ENCODE measurements around the gene RILPL1.
A peak's percentile ranks its signal among the peaks of the same experiment; 100 is the strongest.
"Not testable (repeated sequence)": the region's sequence is repeated elsewhere in the genome, so short reads cannot be mapped to it uniquely, and the experiment has no call there.

The RILPL1 gene

DNA sequence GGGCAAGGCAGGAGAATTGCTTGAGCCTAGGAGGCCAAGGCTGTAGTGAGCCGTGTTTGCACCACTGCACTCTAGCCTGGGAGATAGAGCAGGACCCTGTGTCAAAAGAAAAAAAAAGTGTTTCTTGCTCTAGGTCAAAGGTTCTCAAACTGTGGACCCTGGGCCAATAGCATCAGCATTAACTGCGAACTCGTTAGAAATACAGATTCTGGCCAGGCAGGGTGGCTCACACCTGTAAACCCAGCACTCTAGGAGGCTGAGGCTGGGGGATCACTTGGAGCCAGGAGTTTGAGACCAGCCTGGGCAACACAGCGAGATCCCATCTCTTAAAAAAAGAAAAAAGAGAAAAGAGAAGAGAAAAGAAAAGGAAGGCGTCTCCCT is 97.9 kb downstream of the RILPL1 start:
- Histone ChIP-seq H2BK15ac (replicated peaks; ENCODE audit: low read depth) (no peak overlapping the region), H3K18ac (ENCODE audit: low read length) (no peak overlapping the region), H2BK120ac (ENCODE audit: low read depth, low read length) (no peak overlapping the region), H3K23ac (ENCODE audit: low read length) (no peak overlapping the region), H3K27me3 (ENCODE audit: insufficient read depth, low read length, poor library complexity) (no peaks in the 10 kb centered on the region), H4K5ac (ENCODE audit: low read length) (no peak overlapping the region), H2BK5ac (ENCODE audit: low read length) (no peak overlapping the region), H3K56ac (ENCODE audit: low read length) (peak overlapping the region; percentile 89), H3K79me2 (ENCODE audit: control insufficient read depth, insufficient read depth, low read length) (no peaks in the 10 kb centered on the region), H3K4me1 (ENCODE audit: control insufficient read depth, low read depth, low read length) (no peaks in the 10 kb centered on the region), H3K4ac (ENCODE audit: low read depth, low read length) (no peak overlapping the region), H3K27ac (ENCODE audit: low read depth, low read length) (no peak overlapping the region), H3K36me3 (ENCODE audit: control insufficient read depth, insufficient read depth, low read length) (no peaks in the 10 kb centered on the region), H3K4me3 (ENCODE audit: low read length) (no peak overlapping the region), H3K9ac (ENCODE audit: low read length) (peak overlapping the region; percentile 71), H2AK5ac (ENCODE audit: low read length) (no peak overlapping the region), H4K8ac (ENCODE audit: low read depth, low read length) (no peak overlapping the region), H3K4me2 (ENCODE audit: low read length) (peak overlapping the region; percentile 99), H3K79me1 (ENCODE audit: low read length) (no peaks in the 10 kb centered on the region)
- no peak for DNase-seq
- no CpG with 5 or more reads among the region's 5 CpGs for WGBS (ENCODE audit: extremely low coverage, insufficient coverage, low lambda C conversion rate)

DNA sequence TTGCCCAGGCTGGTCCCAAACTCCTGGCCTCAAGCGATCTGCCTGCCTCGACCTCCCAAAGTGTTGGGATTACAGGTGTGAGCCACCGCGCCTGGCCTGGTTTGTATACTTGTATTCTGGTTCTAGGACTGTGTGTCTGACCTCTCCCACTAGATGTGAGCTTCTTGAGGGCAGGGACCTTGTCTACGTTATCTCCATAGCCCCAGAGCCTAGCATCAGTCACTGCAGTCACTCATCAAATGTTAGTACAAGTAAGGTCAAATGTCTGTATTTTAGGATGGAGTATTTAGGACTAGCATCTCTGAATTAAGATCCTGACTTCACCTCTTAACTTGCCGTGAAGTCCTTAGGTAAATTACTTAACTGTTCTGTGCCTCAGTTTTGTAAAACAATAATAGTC is 99.9 kb downstream of the RILPL1 start:
- Histone ChIP-seq H3K4me1 (ENCODE audit: control insufficient read depth, low read depth, low read length) (no peaks in the 10 kb centered on the region), H3K4me3 (ENCODE audit: low read length) (no peak overlapping the region), H3K79me1 (ENCODE audit: low read length) (no peaks in the 10 kb centered on the region), H3K27me3 (ENCODE audit: insufficient read depth, low read length, poor library complexity) (no peaks in the 10 kb centered on the region), H3K56ac (ENCODE audit: low read length) (no peak overlapping the region), H2BK5ac (ENCODE audit: low read length) (no peak overlapping the region), H3K18ac (ENCODE audit: low read length) (no peak overlapping the region), H3K79me2 (ENCODE audit: control insufficient read depth, insufficient read depth, low read length) (no peaks in the 10 kb centered on the region), H3K27ac (ENCODE audit: low read depth, low read length) (no peak overlapping the region), H3K9ac (ENCODE audit: low read length) (no peak overlapping the region), H3K4me2 (ENCODE audit: low read length) (no peak overlapping the region), H3K23ac (ENCODE audit: low read length) (no peak overlapping the region), H2BK120ac (ENCODE audit: low read depth, low read length) (no peak overlapping the region), H2BK15ac (replicated peaks; ENCODE audit: low read depth) (no peak overlapping the region), H3K4ac (ENCODE audit: low read depth, low read length) (no peak overlapping the region), H3K36me3 (ENCODE audit: control insufficient read depth, insufficient read depth, low read length) (no peaks in the 10 kb centered on the region), H2AK5ac (ENCODE audit: low read length) (no peak overlapping the region), H4K8ac (ENCODE audit: low read depth, low read length) (no peak overlapping the region), H4K5ac (ENCODE audit: low read length) (no peak overlapping the region)
- WGBS (ENCODE audit: extremely low coverage, insufficient coverage, low lambda C conversion rate), result no CpG with 5 or more reads among the region's 6 CpGs
- DNase-seq, result no peak

DNA sequence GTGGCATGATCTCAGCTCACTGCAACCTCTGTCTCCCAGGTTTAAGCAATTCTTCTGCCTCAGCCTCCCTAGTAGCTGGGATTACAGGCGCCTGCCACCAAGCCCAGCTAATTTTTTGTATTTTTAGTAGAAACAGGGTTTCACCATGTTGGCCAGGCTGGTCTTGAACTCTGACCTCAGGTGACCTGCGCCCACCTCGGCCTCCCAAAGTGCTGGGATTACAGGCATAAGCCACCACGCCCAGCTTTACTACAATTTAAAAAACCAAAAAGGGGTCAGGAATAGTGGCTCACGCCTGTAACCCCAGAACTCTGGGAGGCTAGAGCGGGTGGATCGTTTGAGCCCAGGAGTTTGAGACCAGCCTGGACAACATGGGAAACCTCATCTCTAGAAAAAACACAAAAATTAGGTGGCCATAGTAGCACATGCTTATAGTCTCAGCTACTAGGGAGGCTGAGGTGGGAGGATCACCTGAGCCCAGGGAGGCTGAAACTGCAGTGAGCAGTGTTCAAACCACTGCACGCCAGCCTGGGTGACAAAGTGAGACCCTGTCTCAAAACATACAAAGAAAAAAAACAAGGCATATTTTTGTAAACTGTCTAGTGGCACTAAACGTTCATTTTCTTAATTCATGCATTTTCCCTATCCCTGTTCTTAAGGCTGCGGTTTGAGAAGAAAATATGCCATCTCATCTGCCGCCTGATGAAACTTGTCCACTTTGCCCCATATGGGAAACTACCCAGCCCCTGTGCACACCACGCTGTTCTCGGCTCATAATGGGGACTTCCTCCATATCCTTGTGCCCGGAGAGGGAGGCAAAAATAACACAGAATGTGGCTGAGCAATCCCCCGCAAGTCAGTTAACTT is 101.3 kb downstream of the RILPL1 start:
- not testable (repeated sequence) for H3K4me2 ChIP-seq (ENCODE audit: low read length); H3K18ac ChIP-seq (ENCODE audit: low read length); H3K23ac ChIP-seq (ENCODE audit: low read length); H3K27ac ChIP-seq (ENCODE audit: low read depth, low read length); H2BK5ac ChIP-seq (ENCODE audit: low read length); H2AK5ac ChIP-seq (ENCODE audit: low read length); H3K36me3 ChIP-seq (ENCODE audit: control insufficient read depth, insufficient read depth, low read length); H3K9ac ChIP-seq (ENCODE audit: low read length); H3K27me3 ChIP-seq (ENCODE audit: insufficient read depth, low read length, poor library complexity); H3K4ac ChIP-seq (ENCODE audit: low read depth, low read length); H3K79me1 ChIP-seq (ENCODE audit: low read length); H3K4me1 ChIP-seq (ENCODE audit: control insufficient read depth, low read depth, low read length); H4K8ac ChIP-seq (ENCODE audit: low read depth, low read length); H2BK120ac ChIP-seq (ENCODE audit: low read depth, low read length); H3K56ac ChIP-seq (ENCODE audit: low read length); H3K4me3 ChIP-seq (ENCODE audit: low read length); H4K5ac ChIP-seq (ENCODE audit: low read length); H3K79me2 ChIP-seq (ENCODE audit: control insufficient read depth, insufficient read depth, low read length); DNase-seq; H2BK15ac ChIP-seq (replicated peaks; ENCODE audit: low read depth)
- no CpG with 5 or more reads among the region's 15 CpGs for WGBS (ENCODE audit: extremely low coverage, insufficient coverage, low lambda C conversion rate)

DNA sequence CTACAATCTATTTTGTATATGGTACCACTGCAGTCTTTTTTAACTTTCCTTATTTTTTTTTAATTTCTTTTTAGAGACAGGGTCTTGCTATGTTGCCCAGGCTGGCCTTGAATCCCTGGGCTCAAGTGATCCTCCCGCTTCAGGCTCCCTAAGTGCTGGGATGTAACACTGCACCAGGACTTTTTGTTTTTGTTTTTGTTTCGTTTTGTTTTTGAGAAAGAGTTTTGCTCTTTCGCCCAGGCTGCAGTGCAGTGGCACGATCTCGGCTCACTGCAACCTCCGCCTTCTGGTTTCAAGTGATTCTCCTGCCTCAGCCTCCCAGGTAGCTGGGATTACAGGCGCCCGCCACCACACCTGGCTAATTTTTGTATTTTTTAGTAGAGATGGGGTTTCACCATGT is 104.4 kb downstream of the RILPL1 start:
- WGBS (ENCODE audit: extremely low coverage, insufficient coverage, low lambda C conversion rate), result no CpG with 5 or more reads among the region's 8 CpGs

DNA sequence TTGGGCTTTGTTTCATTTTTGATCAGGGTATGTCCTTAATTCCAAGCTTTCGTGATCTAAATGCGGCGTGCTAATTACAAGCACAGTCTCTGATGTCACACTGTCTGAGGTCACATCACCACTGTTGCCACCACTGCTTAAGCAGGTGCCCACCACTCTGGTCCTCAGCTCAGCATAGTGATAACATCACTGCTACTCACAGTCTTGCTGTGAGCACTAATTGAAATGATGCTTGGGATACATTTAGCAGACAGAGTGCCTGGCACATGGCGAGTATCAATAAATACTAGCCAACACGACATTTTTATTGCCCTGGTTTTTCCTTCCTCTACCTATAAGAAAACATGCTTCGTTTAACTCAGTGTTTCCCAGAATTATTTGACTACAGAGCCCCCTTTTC is 104.9 kb downstream of the RILPL1 start:
- no peak overlapping the region for H2BK120ac ChIP-seq (ENCODE audit: low read depth, low read length)
- no peaks in the 10 kb centered on the region for H3K79me2 ChIP-seq (ENCODE audit: control insufficient read depth, insufficient read depth, low read length)
- H3K56ac ChIP-seq (ENCODE audit: low read length), result no peak overlapping the region
- H3K4me1 ChIP-seq (ENCODE audit: control insufficient read depth, low read depth, low read length), result no peaks in the 10 kb centered on the region
- no peak overlapping the region for H4K8ac ChIP-seq (ENCODE audit: low read depth, low read length)
- no peak overlapping the region for H3K9ac ChIP-seq (ENCODE audit: low read length)
- no peak overlapping the region for H2BK15ac ChIP-seq (replicated peaks; ENCODE audit: low read depth)
- H3K4me3 ChIP-seq (ENCODE audit: low read length), result no peak overlapping the region
- no peaks in the 10 kb centered on the region for H3K36me3 ChIP-seq (ENCODE audit: control insufficient read depth, insufficient read depth, low read length)
- H2BK5ac ChIP-seq (ENCODE audit: low read length), result no peak overlapping the region
- no peaks in the 10 kb centered on the region for H3K27me3 ChIP-seq (ENCODE audit: insufficient read depth, low read length, poor library complexity)
- whole genome bisulfite sequencing (ENCODE audit: extremely low coverage, insufficient coverage, low lambda C conversion rate), result no CpG with 5 or more reads among the region's 6 CpGs
- DNase-seq, result no peak
- H3K18ac ChIP-seq (ENCODE audit: low read length), result no peak overlapping the region
- H3K4me2 ChIP-seq (ENCODE audit: low read length), result no peak overlapping the region
- H3K23ac ChIP-seq (ENCODE audit: low read length), result no peak overlapping the region
- H3K79me1 ChIP-seq (ENCODE audit: low read length), result no peaks in the 10 kb centered on the region
- H2AK5ac ChIP-seq (ENCODE audit: low read length), result no peak overlapping the region
- no peak overlapping the region for H4K5ac ChIP-seq (ENCODE audit: low read length)
- H3K4ac ChIP-seq (ENCODE audit: low read depth, low read length), result no peak overlapping the region
- H3K27ac ChIP-seq (ENCODE audit: low read depth, low read length), result no peak overlapping the region

More for the DNA sequence above, 104.4 kb downstream of the RILPL1 start:
- not testable (repeated sequence) for H3K79me2 ChIP-seq (ENCODE audit: control insufficient read depth, insufficient read depth, low read length); H3K4ac ChIP-seq (ENCODE audit: low read depth, low read length); H4K8ac ChIP-seq (ENCODE audit: low read depth, low read length); H3K4me1 ChIP-seq (ENCODE audit: control insufficient read depth, low read depth, low read length); H2AK5ac ChIP-seq (ENCODE audit: low read length); DNase-seq; H2BK15ac ChIP-seq (replicated peaks; ENCODE audit: low read depth); H3K27me3 ChIP-seq (ENCODE audit: insufficient read depth, low read length, poor library complexity); H3K36me3 ChIP-seq (ENCODE audit: control insufficient read depth, insufficient read depth, low read length); H2BK120ac ChIP-seq (ENCODE audit: low read depth, low read length); H4K5ac ChIP-seq (ENCODE audit: low read length); H3K4me2 ChIP-seq (ENCODE audit: low read length); H3K18ac ChIP-seq (ENCODE audit: low read length); H3K56ac ChIP-seq (ENCODE audit: low read length); H3K79me1 ChIP-seq (ENCODE audit: low read length); H3K23ac ChIP-seq (ENCODE audit: low read length); H3K9ac ChIP-seq (ENCODE audit: low read length); H3K27ac ChIP-seq (ENCODE audit: low read depth, low read length); H2BK5ac ChIP-seq (ENCODE audit: low read length); H3K4me3 ChIP-seq (ENCODE audit: low read length)

All from mesendoderm (in vitro differentiated cells).